Upper lobe of right lung (tissue), 1 donor: Measurements from ENCODE around the gene CXXC5. TPM values are rescaled to one million over a fixed set of nuclear protein-coding genes. Genes with fewer than 3 reads are reported as not detected.

Experiments used
- ATAC-seq: fragments of 200-7000 bp; cut with Tn5 transposase; one replicate; pipeline ENCODE4 v1.9.1; 2020; ENCODE audit warnings: mild to moderate bottlenecking, moderate library complexity
- DNase-seq: peaks from one replicate; pipeline ENCODE4 v3.0.0-alpha.2; 2020
- H3K27ac ChIP-seq: fragments of 200-600 bp; one replicate; pipeline ENCODE4 v1.8.0; 2022
- H3K27me3 ChIP-seq: fragments of 200-600 bp; one replicate; pipeline ENCODE4 v1.8.0; 2022; ENCODE audit warnings: mild to moderate bottlenecking
- H3K36me3 ChIP-seq: fragments of 200-600 bp; one replicate; pipeline ENCODE4 v1.8.0; 2022
- H3K4me1 ChIP-seq: fragments of 200-600 bp; one replicate; pipeline ENCODE4 v1.8.0; 2022
- H3K4me3 ChIP-seq: fragments of 200-600 bp; one replicate; pipeline ENCODE4 v1.8.0; 2022; ENCODE audit warnings: mild to moderate bottlenecking
- H3K9me3 ChIP-seq: fragments of 200-600 bp; one replicate; pipeline ENCODE4 v1.8.0; 2022
- intact Hi-C: fragments of 100-400 bp; cut with DNase I; formaldehyde crosslinking; loops from one replicate; pipeline ENCODE4 v1.11.0; 2022
- total RNA-seq: library from RNA; stranded (reverse); fragmentation: NEBNext Ultra II Directional; extraction: Animal tissue kit (Norgen Biotek cat#: 25700); gene quantifications from one replicate; pipeline ENCODE4 v1.2.1, GENCODE V29; 2021
- TF ChIP-seq, protein P1 (sequence below): fragments of 200-600 bp; IDR thresholded peaks from one replicate; pipeline ENCODE4 v1.8.0; 2022; ENCODE audit warnings: antibody characterized with exemption
- donor health status: DM: no; HTN: yes; CAD: no; lungs with severe emphysema.

Gene CXXC5
- total RNA-seq, 1 donor from 2014 or later: 30.6 TPM

DNA sequence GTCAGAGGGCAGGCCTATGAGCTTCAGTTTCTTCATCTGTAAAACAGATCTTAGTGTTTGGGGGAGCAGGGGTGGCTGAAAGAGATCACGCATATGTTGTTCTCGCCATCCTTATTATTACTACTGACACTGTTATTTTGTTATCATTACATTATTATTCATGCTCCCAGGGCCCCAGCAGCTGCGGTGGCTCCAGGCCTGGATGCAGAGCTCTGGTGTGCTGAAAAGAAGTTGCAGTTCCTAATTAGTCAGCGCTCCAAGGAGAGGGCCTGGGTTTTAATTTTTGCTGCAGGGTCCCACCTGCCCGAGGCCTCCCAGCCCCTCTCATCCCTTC is 19.5 kb downstream of the CXXC5 start:
- Histone ChIP-seq H3K27me3 (no peaks in the 10 kb centered on the region), H3K4me1 (peaks cover 73% of the 10 kb centered on the region), H3K9me3 (no peaks in the 10 kb centered on the region), H3K36me3 (no peaks in the 10 kb centered on the region), H3K4me3 (peak overlapping the region; percentile 49), H3K27ac (peak overlapping the region; percentile 81)
- intact Hi-C loops: loop anchor here (2.0 kb wide), 1 partner anchor 35 kb away; no protein-coding TSS in a partner anchor
- TF ChIP-seq, protein P1, sequence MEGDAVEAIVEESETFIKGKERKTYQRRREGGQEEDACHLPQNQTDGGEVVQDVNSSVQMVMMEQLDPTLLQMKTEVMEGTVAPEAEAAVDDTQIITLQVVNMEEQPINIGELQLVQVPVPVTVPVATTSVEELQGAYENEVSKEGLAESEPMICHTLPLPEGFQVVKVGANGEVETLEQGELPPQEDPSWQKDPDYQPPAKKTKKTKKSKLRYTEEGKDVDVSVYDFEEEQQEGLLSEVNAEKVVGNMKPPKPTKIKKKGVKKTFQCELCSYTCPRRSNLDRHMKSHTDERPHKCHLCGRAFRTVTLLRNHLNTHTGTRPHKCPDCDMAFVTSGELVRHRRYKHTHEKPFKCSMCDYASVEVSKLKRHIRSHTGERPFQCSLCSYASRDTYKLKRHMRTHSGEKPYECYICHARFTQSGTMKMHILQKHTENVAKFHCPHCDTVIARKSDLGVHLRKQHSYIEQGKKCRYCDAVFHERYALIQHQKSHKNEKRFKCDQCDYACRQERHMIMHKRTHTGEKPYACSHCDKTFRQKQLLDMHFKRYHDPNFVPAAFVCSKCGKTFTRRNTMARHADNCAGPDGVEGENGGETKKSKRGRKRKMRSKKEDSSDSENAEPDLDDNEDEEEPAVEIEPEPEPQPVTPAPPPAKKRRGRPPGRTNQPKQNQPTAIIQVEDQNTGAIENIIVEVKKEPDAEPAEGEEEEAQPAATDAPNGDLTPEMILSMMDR: no peak
- ATAC-seq (no peak), DNase-seq (no peak)

DNA sequence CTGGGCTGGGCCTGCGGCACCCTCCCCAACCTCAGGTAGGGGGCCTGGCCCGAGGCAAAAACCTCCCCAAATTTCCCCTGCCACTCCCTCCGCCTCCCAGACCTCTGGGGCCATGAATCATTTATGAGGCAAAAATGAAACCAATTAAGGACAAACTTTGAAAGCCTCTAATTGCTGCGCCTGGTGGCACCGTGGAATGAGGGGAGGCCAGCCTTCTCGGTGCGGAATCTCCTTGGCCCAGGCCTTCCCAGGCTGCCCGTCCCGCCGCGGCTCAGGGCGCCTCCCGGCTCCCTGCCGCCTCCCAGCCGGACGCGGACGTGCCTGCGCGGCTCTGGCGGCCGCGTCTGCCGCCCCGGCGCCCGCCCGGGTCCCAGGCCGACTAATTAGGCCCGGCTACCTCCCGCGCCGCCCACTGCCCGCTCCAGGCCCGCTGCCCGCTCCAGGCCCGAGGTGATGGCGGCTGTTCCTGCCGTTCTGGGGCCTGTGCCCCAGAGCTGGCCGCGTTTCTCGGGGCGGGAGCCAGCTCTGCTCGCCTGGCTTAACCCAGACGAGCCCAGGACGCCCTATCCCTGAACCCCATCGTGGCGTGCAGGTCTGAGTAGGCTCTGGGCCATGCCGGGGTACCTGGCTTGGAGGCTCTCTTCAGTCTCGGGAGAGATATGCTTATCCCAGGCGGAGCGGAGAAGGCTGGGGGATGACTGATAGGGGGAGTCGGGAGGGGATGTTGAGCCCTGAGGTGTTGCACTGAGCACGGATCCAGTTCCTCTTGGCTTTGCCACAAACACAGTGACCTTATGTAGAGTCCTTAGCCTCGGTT is 20.1 kb downstream of the CXXC5 start:
- H3K36me3 ChIP-seq: no peaks in the 10 kb centered on the region
- H3K9me3 ChIP-seq: no peaks in the 10 kb centered on the region
- TF ChIP-seq, protein P1: no peak
- H3K4me1 ChIP-seq: peaks cover 72% of the 10 kb centered on the region
- peak; percentile 39 for ATAC-seq
- intact Hi-C loops: no loop called here
- H3K27ac ChIP-seq: peak overlapping the region; percentile 81
- no peaks in the 10 kb centered on the region for H3K27me3 ChIP-seq
- H3K4me3 ChIP-seq: peak overlapping the region; percentile 49
- DNase-seq: peak; percentile 75

DNA sequence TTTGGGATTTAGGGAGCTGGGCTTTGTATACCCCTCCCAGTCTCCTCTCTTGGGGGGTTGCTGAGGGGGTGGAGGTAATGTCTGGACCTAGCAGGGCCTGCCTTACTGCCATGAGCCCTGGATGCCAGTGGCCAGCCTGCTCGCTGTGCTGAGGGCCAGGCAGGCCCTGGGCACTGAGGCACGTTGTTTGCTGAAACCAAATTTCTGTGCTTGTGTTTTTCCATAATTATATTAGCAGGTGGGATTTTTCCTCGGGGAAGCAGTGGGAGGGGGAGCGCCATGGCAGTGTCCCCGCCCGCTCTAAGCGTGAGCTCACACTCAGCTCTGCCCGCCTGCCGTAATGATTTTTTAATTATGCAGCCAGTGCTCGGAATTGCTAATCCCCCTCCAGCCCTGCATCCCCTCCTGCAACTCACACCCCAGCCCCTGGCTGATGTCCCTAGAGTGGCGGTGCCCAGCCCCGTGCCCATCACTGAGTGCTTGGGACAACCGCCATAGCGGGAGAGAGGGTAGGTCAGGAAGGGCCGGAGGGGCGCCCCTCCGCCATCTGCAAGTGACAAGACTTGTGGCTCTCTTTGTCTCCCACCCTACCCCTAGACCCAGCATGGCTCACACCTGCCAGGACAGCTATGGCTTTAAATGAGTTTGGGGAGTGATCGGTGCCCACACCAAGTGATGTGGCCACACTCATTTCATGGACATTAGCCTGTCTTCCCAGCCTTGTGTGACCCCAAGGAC is 20.9 kb downstream of the CXXC5 start:
- peak overlapping the region; percentile 81 for H3K27ac ChIP-seq
- H3K4me1 ChIP-seq: peaks cover 70% of the 10 kb centered on the region
- H3K36me3 ChIP-seq: no peaks in the 10 kb centered on the region
- H3K27me3 ChIP-seq: no peaks in the 10 kb centered on the region
- peak overlapping the region; percentile 49 for H3K4me3 ChIP-seq
- H3K9me3 ChIP-seq: no peaks in the 10 kb centered on the region
- intact Hi-C loops: no loop called here
- ATAC-seq (no peak), DNase-seq (no peak)
- TF ChIP-seq, protein P1: no peak

DNA sequence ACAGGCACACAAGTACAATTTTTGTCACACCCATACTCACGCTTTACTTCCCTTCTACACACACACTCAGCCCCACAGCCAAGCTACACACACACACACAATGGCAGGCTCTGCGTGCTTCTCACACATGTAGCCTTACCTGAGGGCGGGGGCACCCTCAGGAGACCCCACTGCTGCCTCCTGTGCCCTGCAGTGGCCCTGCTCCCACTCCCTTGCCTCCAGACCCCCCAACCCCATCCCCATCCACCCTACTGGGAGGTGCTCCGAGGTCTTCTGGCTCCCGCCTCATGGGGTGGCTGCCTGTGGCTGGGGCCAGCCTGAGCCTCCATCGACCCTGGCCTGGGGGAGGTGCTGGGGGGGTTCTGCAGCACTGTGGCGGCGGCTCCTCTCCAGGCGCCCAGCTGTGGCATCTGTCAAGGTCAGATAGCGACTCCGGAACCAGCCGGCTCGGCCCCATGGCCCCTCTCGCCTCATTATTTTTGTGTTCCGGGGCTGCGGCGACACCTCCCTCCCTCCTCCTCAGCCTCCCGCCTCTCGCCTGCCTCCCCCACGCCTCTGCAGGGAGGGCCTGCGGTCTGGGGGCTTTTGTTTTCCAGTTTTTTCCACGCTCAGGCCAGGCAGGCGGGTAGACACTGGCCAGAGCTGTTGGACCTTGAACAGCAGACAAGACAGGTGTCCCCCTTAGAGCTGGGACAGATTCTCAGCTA is 21.7 kb downstream of the CXXC5 start:
- no peaks in the 10 kb centered on the region for H3K9me3 ChIP-seq
- no peak for ATAC-seq
- no peaks in the 10 kb centered on the region for H3K36me3 ChIP-seq
- no peaks in the 10 kb centered on the region for H3K27me3 ChIP-seq
- intact Hi-C loops: no loop called here
- peaks cover 63% of the 10 kb centered on the region for H3K4me1 ChIP-seq
- DNase-seq: no peak
- peak overlapping the region; percentile 49 for H3K4me3 ChIP-seq
- H3K27ac ChIP-seq: peak overlapping the region; percentile 81
- TF ChIP-seq, protein P1: no peak

DNA sequence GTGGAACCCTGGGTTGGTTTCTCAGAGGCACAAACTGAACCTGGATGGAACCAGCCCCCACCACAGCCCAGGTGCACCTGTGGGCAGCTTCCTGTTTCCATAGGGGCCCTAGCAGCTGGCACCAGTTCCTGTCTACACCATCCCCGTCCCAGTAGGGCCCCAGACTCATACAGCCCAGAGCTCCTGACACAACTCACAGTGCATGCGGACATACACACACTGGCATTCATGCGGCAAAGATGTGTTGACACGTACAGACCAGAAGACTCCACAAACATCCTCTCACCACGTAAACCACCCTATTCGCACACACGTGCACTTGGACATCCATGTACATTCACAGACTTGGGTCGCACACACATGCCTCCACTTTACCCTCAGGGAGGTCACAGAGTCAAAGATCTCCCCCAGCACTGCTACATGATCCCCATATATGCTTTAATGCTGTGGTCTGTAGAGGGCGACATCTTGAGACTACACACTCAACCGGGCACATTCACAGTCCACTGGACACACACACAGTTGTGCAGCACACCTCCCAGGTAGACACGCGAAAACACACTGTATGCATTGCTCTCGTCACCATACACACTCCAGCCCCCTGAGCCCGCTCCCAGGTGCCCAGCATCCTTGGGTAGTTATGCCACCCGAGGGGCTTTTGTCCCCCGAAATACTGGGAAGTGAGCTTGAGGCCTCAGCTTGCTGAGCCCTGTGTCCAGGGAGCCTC is 22.4 kb downstream of the CXXC5 start:
- peak overlapping the region; percentile 81 for H3K27ac ChIP-seq
- H3K27me3 ChIP-seq: no peaks in the 10 kb centered on the region
- ATAC-seq (no peak), DNase-seq (no peak)
- intact Hi-C loops: no loop called here
- H3K4me1 ChIP-seq: peaks cover 60% of the 10 kb centered on the region
- TF ChIP-seq, protein P1: peak; percentile 15
- no peaks in the 10 kb centered on the region for H3K36me3 ChIP-seq
- peak overlapping the region; percentile 49 for H3K4me3 ChIP-seq
- H3K9me3 ChIP-seq: no peaks in the 10 kb centered on the region
